ENCODE results near the gene ASIC1. TPM values are rescaled to one million over a fixed set of nuclear protein-coding genes. Genes with fewer than 3 reads are reported as not detected.

Gene ASIC1
- total RNA-seq, 2 donors from 2014 or later = 4.2 to 5.2 TPM

GRCh38 chr12:50032515-50032853 lies 24.9 kb upstream of the ASIC1 start:
- Histone ChIP-seq H3K27ac (ENCODE audit: low read depth, low read length) (no peak overlapping the region), H3K27me3 (ENCODE audit: control insufficient read depth, insufficient read depth, low read length, poor library complexity, severe bottlenecking) (peaks cover 12% of the 10 kb centered on the region), H3K9ac (ENCODE audit: extremely low read depth, low read length, poor library complexity, severe bottlenecking) (no peak overlapping the region), H3K4me3 (ENCODE audit: low read length) (no peak overlapping the region), H3K4me1 (ENCODE audit: control insufficient read depth, insufficient read depth, low read length) (no peaks in the 10 kb centered on the region), H3K9me3 (ENCODE audit: control insufficient read depth, low read length) (no peaks in the 10 kb centered on the region), H3K36me3 (ENCODE audit: control insufficient read depth, insufficient read depth, low read length) (no peaks in the 10 kb centered on the region)
- 47 to 71% methylated on average over 12 to 17 of the region's 21 CpGs for WGBS, 2 experiments (ENCODE audit: insufficient coverage in 1 of 2, insufficient read length in 1 of 2)
- H3K9me3 Mint-ChIP-seq = no peaks in the 10 kb centered on the region
- no peak for TF ChIP-seq CTCF (conservative IDR thresholded peaks at IDR 0.05)
- H3K27ac Mint-ChIP-seq = no peak overlapping the region
- peaks cover 1% of the 10 kb centered on the region for H3K4me1 Mint-ChIP-seq
- peak overlapping the region; percentile 54 for H3K4me3 Mint-ChIP-seq
- peak; percentile 76 for DNase-seq
- peaks cover 10% of the 10 kb centered on the region for H3K27me3 Mint-ChIP-seq (ENCODE audit: insufficient read depth)
- no peaks in the 10 kb centered on the region for H3K36me3 Mint-ChIP-seq (ENCODE audit: low read depth)

- H3K4me3 Mint-ChIP-seq = peak overlapping the region; percentile 54
- Histone ChIP-seq H3K9me3 (ENCODE audit: control insufficient read depth, low read length) (no peaks in the 10 kb centered on the region), H3K27ac (ENCODE audit: low read depth, low read length) (no peak overlapping the region), H3K36me3 (ENCODE audit: control insufficient read depth, insufficient read depth, low read length) (no peaks in the 10 kb centered on the region), H3K27me3 (ENCODE audit: control insufficient read depth, insufficient read depth, low read length, poor library complexity, severe bottlenecking) (peaks cover 12% of the 10 kb centered on the region), H3K9ac (ENCODE audit: extremely low read depth, low read length, poor library complexity, severe bottlenecking) (no peak overlapping the region), H3K4me3 (ENCODE audit: low read length) (no peak overlapping the region), H3K4me1 (ENCODE audit: control insufficient read depth, insufficient read depth, low read length) (no peaks in the 10 kb centered on the region)
- H3K9me3 Mint-ChIP-seq = no peaks in the 10 kb centered on the region
- H3K4me1 Mint-ChIP-seq = peaks cover 1% of the 10 kb centered on the region
- peak; percentile 87 for DNase-seq
- no peaks in the 10 kb centered on the region for H3K36me3 Mint-ChIP-seq (ENCODE audit: low read depth)
- WGBS, 2 experiments (ENCODE audit: insufficient coverage in 1 of 2, insufficient read length in 1 of 2) = 34 to 46% methylated on average over 12 to 35 of the region's 37 CpGs
- TF ChIP-seq CTCF (conservative IDR thresholded peaks at IDR 0.05) = no peak
- peaks cover 10% of the 10 kb centered on the region for H3K27me3 Mint-ChIP-seq (ENCODE audit: insufficient read depth)
- no peak overlapping the region for H3K27ac Mint-ChIP-seq
These were observed 24.4 kb upstream of the ASIC1 start for GRCh38 chr12:50032854-50033581.

- H3K4me3 ChIP-seq (ENCODE audit: low read length) = no peak overlapping the region
- H3K27ac Mint-ChIP-seq = no peak overlapping the region
- no peaks in the 10 kb centered on the region for H3K36me3 ChIP-seq (ENCODE audit: control insufficient read depth, insufficient read depth, low read length)
- peaks cover 24% of the 10 kb centered on the region for H3K27me3 Mint-ChIP-seq (ENCODE audit: insufficient read depth)
- peaks cover 8% of the 10 kb centered on the region for H3K27me3 ChIP-seq (ENCODE audit: control insufficient read depth, insufficient read depth, low read length, poor library complexity, severe bottlenecking)
- H3K9ac ChIP-seq (ENCODE audit: extremely low read depth, low read length, poor library complexity, severe bottlenecking) = no peak overlapping the region
- no peak for TF ChIP-seq CTCF (conservative IDR thresholded peaks at IDR 0.05)
- WGBS, 2 experiments (ENCODE audit: insufficient coverage in 1 of 2, insufficient read length in 1 of 2) = 94% methylated on average over 4 of the region's 4 CpGs; no CpG with 5 or more reads in 1 of the 2 experiments
- no peaks in the 10 kb centered on the region for H3K4me1 ChIP-seq (ENCODE audit: control insufficient read depth, insufficient read depth, low read length)
- H3K36me3 Mint-ChIP-seq (ENCODE audit: low read depth) = no peaks in the 10 kb centered on the region
- peak; percentile 32 for DNase-seq
- no peaks in the 10 kb centered on the region for H3K9me3 ChIP-seq (ENCODE audit: control insufficient read depth, low read length)
- no peak overlapping the region for H3K4me3 Mint-ChIP-seq
- H3K4me1 Mint-ChIP-seq = peaks cover 7% of the 10 kb centered on the region
- H3K27ac ChIP-seq (ENCODE audit: low read depth, low read length) = no peak overlapping the region
- no peaks in the 10 kb centered on the region for H3K9me3 Mint-ChIP-seq
These were observed 19.1 kb upstream of the ASIC1 start for GRCh38 chr12:50038336-50038735.
